ENCODE measurements around the gene TFCP2L1.
"Not testable (repeated sequence)": the region's sequence is repeated elsewhere in the genome, so short reads cannot be mapped to it uniquely, and the experiment has no call there.

Gene TFCP2L1

GRCh38 chr2:121237980-121238665, 46.9 kb downstream of the TFCP2L1 start:
- H3K4me1 Mint-ChIP-seq = no peaks in the 10 kb centered on the region
- no peaks in the 10 kb centered on the region for H3K9me3 Mint-ChIP-seq
- ATAC-seq (replicated peaks) (no peak), DNase-seq (no peak)
- H3K36me3 Mint-ChIP-seq = no peaks in the 10 kb centered on the region
- no peak overlapping the region for H3K27ac Mint-ChIP-seq
- H3K4me3 Mint-ChIP-seq = no peak overlapping the region
- peaks cover 0 to 7% of the 10 kb centered on the region in 2 donors for H3K27me3 Mint-ChIP-seq

- peaks cover 0 to 7% of the 10 kb centered on the region in 2 donors for H3K27me3 Mint-ChIP-seq
- no peaks in the 10 kb centered on the region for H3K9me3 Mint-ChIP-seq
- H3K4me1 Mint-ChIP-seq = no peaks in the 10 kb centered on the region
- no peaks in the 10 kb centered on the region for H3K36me3 Mint-ChIP-seq
- DNase-seq (no peak), ATAC-seq (replicated peaks) (no peak)
- no peak overlapping the region for H3K4me3 Mint-ChIP-seq
- H3K27ac Mint-ChIP-seq = no peak overlapping the region
Observed at GRCh38 chr2:121237336-121237979, 47.5 kb downstream of the TFCP2L1 start.

DNA sequence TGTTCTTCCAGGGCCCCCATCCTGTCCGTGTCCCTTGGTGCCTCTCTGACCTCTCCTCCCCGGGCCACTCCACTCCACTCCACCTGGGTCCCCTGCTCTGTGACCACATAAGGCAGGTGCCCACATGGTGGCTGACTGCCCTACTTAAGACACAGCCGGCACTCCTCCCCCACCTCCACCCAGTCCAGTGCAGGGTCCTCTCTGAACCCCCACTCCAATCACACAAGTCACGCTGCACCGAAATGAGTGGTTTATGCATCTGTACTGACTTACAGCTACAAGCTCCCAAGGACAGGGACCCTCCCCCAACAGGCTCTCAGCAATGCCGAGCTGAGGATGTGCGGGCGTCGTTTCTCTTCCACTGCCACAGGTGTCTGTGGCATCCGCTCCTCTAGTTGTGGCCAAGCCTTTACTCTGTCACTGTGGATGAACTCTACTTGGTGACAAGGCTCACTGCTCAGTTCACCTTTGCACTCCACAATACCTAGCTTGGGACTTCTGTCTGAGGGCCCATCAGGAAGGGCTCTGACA, 48.3 kb downstream of the TFCP2L1 start:
- no peak overlapping the region for H3K4me3 Mint-ChIP-seq
- no peaks in the 10 kb centered on the region for H3K9me3 Mint-ChIP-seq
- no peak overlapping the region for H3K27ac Mint-ChIP-seq
- ATAC-seq (replicated peaks) (no peak), DNase-seq (no peak)
- H3K27me3 Mint-ChIP-seq = peaks cover 0 to 7% of the 10 kb centered on the region in 2 donors
- H3K4me1 Mint-ChIP-seq = no peaks in the 10 kb centered on the region
- no peaks in the 10 kb centered on the region for H3K36me3 Mint-ChIP-seq

- Mint-ChIP-seq H3K27me3 (peaks cover 0 to 7% of the 10 kb centered on the region in 2 donors), H3K27ac (no peak overlapping the region), H3K36me3 (no peaks in the 10 kb centered on the region), H3K4me1 (no peaks in the 10 kb centered on the region), H3K4me3 (no peak overlapping the region), H3K9me3 (no peaks in the 10 kb centered on the region)
- ATAC-seq (replicated peaks) = no peak
- no peak for DNase-seq
Observed at GRCh38 chr2:121236101-121236640, 48.8 kb downstream of the TFCP2L1 start.

DNA sequence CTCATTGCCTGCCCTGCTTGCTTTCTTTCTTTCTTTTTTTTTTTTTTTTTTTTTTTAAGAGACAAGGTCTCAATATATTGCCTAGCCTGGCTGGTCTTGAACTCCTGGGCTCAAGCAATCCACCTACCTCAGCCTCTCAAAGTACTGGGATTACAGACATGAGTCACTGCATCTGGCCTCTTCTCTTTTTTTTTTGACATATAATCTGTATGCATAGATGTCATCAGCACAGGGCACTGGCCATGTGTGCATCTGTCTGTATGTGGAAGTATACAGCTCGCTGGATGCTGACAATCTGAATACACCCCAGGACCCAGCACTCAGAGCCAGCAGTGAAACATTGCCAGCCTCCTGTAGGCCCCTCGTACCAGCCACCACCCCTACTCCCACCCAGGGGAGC, 49.5 kb downstream of the TFCP2L1 start:
- DNase-seq (no peak), ATAC-seq (replicated peaks) (no peak)
- Mint-ChIP-seq H3K4me1 (no peaks in the 10 kb centered on the region), H3K27me3 (peaks cover 0 to 7% of the 10 kb centered on the region in 2 donors), H3K4me3 (no peak overlapping the region), H3K9me3 (no peaks in the 10 kb centered on the region), H3K36me3 (no peaks in the 10 kb centered on the region), H3K27ac (no peak overlapping the region)

GRCh38 chr2:121234791-121235190, 50.2 kb downstream of the TFCP2L1 start:
- H3K36me3 Mint-ChIP-seq = no peaks in the 10 kb centered on the region
- no peaks in the 10 kb centered on the region for H3K4me1 Mint-ChIP-seq
- ATAC-seq (replicated peaks) (no peak), DNase-seq (no peak)
- H3K4me3 Mint-ChIP-seq = no peak overlapping the region
- H3K27me3 Mint-ChIP-seq = peaks cover 0 to 7% of the 10 kb centered on the region in 2 donors
- H3K9me3 Mint-ChIP-seq = no peaks in the 10 kb centered on the region
- H3K27ac Mint-ChIP-seq = no peak overlapping the region

- no peak for ATAC-seq (replicated peaks)
- Mint-ChIP-seq H3K4me3 (no peak overlapping the region), H3K36me3 (no peaks in the 10 kb centered on the region), H3K4me1 (no peaks in the 10 kb centered on the region), H3K27ac (no peak overlapping the region), H3K9me3 (no peaks in the 10 kb centered on the region), H3K27me3 (peaks cover 0 to 7% of the 10 kb centered on the region in 2 donors)
- DNase-seq = no peak
Observed at GRCh38 chr2:121234144-121234543, 50.9 kb downstream of the TFCP2L1 start.

GRCh38 chr2:121233486-121234110, 51.4 kb downstream of the TFCP2L1 start:
- Mint-ChIP-seq H3K9me3 (no peaks in the 10 kb centered on the region), H3K4me3 (no peak overlapping the region), H3K27me3 (peaks cover 0 to 7% of the 10 kb centered on the region in 2 donors), H3K36me3 (no peaks in the 10 kb centered on the region), H3K4me1 (no peaks in the 10 kb centered on the region), H3K27ac (no peak overlapping the region)
- ATAC-seq (replicated peaks) (no peak), DNase-seq (no peak)

DNA sequence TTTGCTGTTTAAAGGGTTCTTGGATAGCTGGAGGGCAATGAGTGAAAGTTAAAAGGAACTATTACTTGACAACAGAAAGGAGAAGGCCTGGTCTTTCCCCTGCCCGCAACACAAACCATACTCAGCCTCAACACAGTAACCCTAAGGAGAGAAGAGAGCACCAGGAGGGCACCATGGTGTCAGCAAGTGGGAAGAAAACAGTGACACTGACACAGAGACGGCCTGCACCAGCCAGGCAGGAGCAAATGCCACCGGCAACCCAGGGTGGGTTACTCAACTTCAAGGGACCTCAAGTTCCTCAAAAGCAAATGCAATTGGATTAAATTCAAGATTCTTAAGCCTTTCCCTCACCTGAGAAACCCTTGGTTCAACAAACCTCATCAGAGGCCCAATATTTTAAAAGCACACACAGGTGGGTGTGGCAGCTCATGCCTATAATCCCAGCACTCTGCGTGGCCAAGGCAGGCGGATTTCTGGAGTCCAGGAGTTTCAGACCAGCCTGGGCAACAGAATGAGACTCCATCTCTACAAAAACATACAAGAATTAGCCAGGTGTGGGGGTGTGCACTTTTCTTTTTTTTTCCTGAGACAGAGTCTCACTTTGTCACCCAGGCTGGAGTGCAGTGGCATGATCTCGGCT, 52.3 kb downstream of the TFCP2L1 start:
- H3K27ac Mint-ChIP-seq = no peak overlapping the region
- H3K4me1 Mint-ChIP-seq = no peaks in the 10 kb centered on the region
- H3K9me3 Mint-ChIP-seq = no peaks in the 10 kb centered on the region
- peaks cover 0 to 7% of the 10 kb centered on the region in 2 donors for H3K27me3 Mint-ChIP-seq
- no peaks in the 10 kb centered on the region for H3K36me3 Mint-ChIP-seq
- H3K4me3 Mint-ChIP-seq = no peak overlapping the region
- no peak for DNase-seq
- no peak for ATAC-seq (replicated peaks)

DNA sequence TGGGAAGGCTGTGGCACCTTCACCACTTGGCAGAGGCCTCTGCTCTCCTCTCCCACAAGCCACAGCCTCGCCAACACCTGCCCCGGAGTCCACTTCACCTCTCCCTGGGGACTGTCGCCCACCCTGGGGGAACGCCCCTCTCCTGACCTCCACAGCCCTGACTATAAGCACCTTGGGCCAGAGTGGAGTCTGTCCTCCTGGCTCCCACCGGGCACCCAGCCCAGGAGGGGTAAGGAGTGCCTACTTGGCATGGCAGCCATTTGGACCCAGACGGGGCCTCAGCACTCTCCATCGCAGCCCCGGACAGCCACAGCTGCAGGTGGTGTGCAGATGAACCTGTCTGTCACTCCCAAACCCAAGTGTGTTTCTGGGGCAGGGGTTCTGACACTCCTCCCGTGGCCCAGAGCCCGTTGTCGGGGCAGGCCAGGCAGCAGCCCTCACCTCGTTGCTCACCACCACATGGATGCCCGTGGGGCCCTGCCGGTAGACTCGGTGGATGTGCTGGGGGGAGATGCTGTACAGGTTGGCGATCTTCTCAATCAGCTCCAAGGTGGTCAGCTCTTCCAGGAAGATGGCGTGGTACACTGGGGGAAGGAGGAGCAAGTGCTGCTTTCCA, 53.5 kb downstream of the TFCP2L1 start:
- DNase-seq (no peak), ATAC-seq (replicated peaks) (no peak)
- peaks cover 0 to 3% of the 10 kb centered on the region in 2 donors for H3K27me3 Mint-ChIP-seq
- H3K27ac Mint-ChIP-seq = no peak overlapping the region
- no peaks in the 10 kb centered on the region for H3K4me1 Mint-ChIP-seq
- H3K36me3 Mint-ChIP-seq = no peaks in the 10 kb centered on the region
- H3K9me3 Mint-ChIP-seq = no peaks in the 10 kb centered on the region
- no peak overlapping the region for H3K4me3 Mint-ChIP-seq

GRCh38 chr2:121228521-121228920, 56.5 kb downstream of the TFCP2L1 start:
- no peak for ATAC-seq (replicated peaks)
- Mint-ChIP-seq H3K4me1 (no peaks in the 10 kb centered on the region), H3K4me3 (no peak overlapping the region), H3K27me3 (no peaks in the 10 kb centered on the region), H3K36me3 (no peaks in the 10 kb centered on the region), H3K27ac (no peak overlapping the region), H3K9me3 (no peaks in the 10 kb centered on the region)
- DNase-seq = no peak

DNA sequence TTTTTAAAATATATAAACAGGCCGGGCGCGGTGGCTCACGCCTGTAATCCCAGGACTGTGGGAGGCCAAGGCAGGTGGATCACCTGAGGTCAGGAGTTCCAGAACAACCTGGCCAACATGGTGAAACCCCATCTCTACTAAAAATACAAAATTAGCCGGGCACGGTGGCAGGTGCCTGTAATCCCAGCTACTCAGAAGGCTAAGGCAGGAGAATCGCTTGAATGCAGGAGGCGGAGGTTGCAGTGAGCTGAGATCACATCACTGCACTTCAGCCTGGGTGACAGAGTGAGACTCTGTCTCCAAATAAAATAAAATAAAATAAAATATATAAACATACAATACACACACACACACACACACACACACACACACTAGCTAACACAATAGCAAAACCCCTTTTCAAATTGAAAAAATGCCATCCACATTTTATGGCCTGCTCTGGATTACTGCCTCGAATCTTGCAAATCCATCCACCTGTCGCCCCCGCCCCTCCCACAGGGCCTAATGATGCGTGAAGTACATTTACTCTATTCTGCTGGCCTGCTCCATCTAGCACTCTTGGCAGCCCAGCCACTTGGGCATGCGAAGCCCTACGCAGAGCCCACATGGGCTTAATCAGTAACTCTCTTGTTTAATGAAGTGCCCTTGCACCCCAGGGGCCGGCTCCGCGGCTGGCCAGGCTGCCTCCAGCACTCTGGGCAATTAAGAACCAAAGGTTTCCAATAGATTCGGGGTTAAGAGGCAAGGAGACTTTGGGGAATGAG, 57.4 kb downstream of the TFCP2L1 start:
- ATAC-seq (replicated peaks); H3K27ac Mint-ChIP-seq; H3K27me3 Mint-ChIP-seq; H3K36me3 Mint-ChIP-seq; DNase-seq; H3K9me3 Mint-ChIP-seq; H3K4me1 Mint-ChIP-seq; H3K4me3 Mint-ChIP-seq: not testable (repeated sequence)

GRCh38 chr2:121225681-121226080, 59.3 kb downstream of the TFCP2L1 start:
- not testable (repeated sequence) for H3K27ac Mint-ChIP-seq; H3K4me3 Mint-ChIP-seq; H3K4me1 Mint-ChIP-seq; H3K27me3 Mint-ChIP-seq; H3K36me3 Mint-ChIP-seq; H3K9me3 Mint-ChIP-seq; ATAC-seq (replicated peaks); DNase-seq
